ENCODE data around the gene SRGAP1.

SRGAP1 gene

GRCh38 chr12:63964301-63964700 lies 119.8 kb downstream of the SRGAP1 start:
- DNase-seq (ENCODE audit: low read depth in 2 of 2, low spot score in 1 of 2) = no peak

GRCh38 chr12:63965936-63966605 lies 121.6 kb downstream of the SRGAP1 start:
- no peak for DNase-seq (ENCODE audit: low read depth in 2 of 2, low spot score in 1 of 2)

- DNase-seq (ENCODE audit: low read depth in 2 of 2, low spot score in 1 of 2) = no peak
Measured at GRCh38 chr12:63966606-63966975, 122.1 kb downstream of the SRGAP1 start.

- DNase-seq (ENCODE audit: low read depth in 2 of 2, low spot score in 1 of 2) = no peak
Measured at GRCh38 chr12:63967358-63968145, 123.1 kb downstream of the SRGAP1 start.

GRCh38 chr12:63968673-63969072 lies 124.2 kb downstream of the SRGAP1 start:
- no peak for DNase-seq (ENCODE audit: low read depth in 2 of 2, low spot score in 1 of 2)

- DNase-seq (ENCODE audit: low read depth in 2 of 2, low spot score in 1 of 2) = no peak
Measured at GRCh38 chr12:63976902-63977395, 132.4 kb downstream of the SRGAP1 start.

GRCh38 chr12:63977441-63977840 lies 132.9 kb downstream of the SRGAP1 start:
- DNase-seq (ENCODE audit: low read depth in 2 of 2, low spot score in 1 of 2) = no peak

- DNase-seq (ENCODE audit: low read depth in 2 of 2, low spot score in 1 of 2) = no peak
Measured at GRCh38 chr12:63978519-63978918, 134.0 kb downstream of the SRGAP1 start.

- no peak for DNase-seq (ENCODE audit: low read depth in 2 of 2, low spot score in 1 of 2)
Measured at GRCh38 chr12:63980211-63980610, 135.7 kb downstream of the SRGAP1 start.

GRCh38 chr12:63981343-63981742 lies 136.8 kb downstream of the SRGAP1 start:
- DNase-seq (ENCODE audit: low read depth in 2 of 2, low spot score in 1 of 2) = no peak

- no peak for DNase-seq (ENCODE audit: low read depth in 2 of 2, low spot score in 1 of 2)
Measured at GRCh38 chr12:63982604-63983295, 138.2 kb downstream of the SRGAP1 start.

GRCh38 chr12:63985456-63985855 lies 141.0 kb downstream of the SRGAP1 start:
- no peak for DNase-seq (ENCODE audit: low read depth in 2 of 2, low spot score in 1 of 2)

- no peak for DNase-seq (ENCODE audit: low read depth in 2 of 2, low spot score in 1 of 2)
Measured at GRCh38 chr12:63985945-63986344, 141.4 kb downstream of the SRGAP1 start.

GRCh38 chr12:63989301-63989845 lies 144.9 kb downstream of the SRGAP1 start:
- DNase-seq (ENCODE audit: low read depth in 2 of 2, low spot score in 1 of 2) = no peak

GRCh38 chr12:63990828-63991547 lies 146.5 kb downstream of the SRGAP1 start:
- DNase-seq (ENCODE audit: low read depth in 2 of 2, low spot score in 1 of 2) = no peak

- DNase-seq (ENCODE audit: low read depth in 2 of 2, low spot score in 1 of 2) = no peak
Measured at GRCh38 chr12:63994704-63995103, 150.2 kb downstream of the SRGAP1 start.

GRCh38 chr12:63995512-63995911 lies 151.0 kb downstream of the SRGAP1 start:
- DNase-seq (ENCODE audit: low read depth in 2 of 2, low spot score in 1 of 2) = no peak

- no peak for DNase-seq (ENCODE audit: low read depth in 2 of 2, low spot score in 1 of 2)
Measured at GRCh38 chr12:63996556-63996955, 152.1 kb downstream of the SRGAP1 start.

- no peak for DNase-seq (ENCODE audit: low read depth in 2 of 2, low spot score in 1 of 2)
Measured at GRCh38 chr12:63997198-63997597, 152.7 kb downstream of the SRGAP1 start.

- no peak for DNase-seq (ENCODE audit: low read depth in 2 of 2, low spot score in 1 of 2)
Measured at GRCh38 chr12:63998584-63998983, 154.1 kb downstream of the SRGAP1 start.

GRCh38 chr12:63999853-64000252 lies 155.4 kb downstream of the SRGAP1 start:
- DNase-seq (ENCODE audit: low read depth in 2 of 2, low spot score in 1 of 2) = no peak
